Measurements from ENCODE around the gene ITGAX. TPM values are rescaled to one million over a fixed set of nuclear protein-coding genes. Genes with fewer than 3 reads are reported as not detected.
"Not testable (repeated sequence)": the region's sequence is repeated elsewhere in the genome, so short reads cannot be mapped to it uniquely, and the experiment has no call there.

ITGAX gene
- polyA plus RNA-seq, 10 donors, result 0.23 to 1.8 (median 0.89) TPM

DNA sequence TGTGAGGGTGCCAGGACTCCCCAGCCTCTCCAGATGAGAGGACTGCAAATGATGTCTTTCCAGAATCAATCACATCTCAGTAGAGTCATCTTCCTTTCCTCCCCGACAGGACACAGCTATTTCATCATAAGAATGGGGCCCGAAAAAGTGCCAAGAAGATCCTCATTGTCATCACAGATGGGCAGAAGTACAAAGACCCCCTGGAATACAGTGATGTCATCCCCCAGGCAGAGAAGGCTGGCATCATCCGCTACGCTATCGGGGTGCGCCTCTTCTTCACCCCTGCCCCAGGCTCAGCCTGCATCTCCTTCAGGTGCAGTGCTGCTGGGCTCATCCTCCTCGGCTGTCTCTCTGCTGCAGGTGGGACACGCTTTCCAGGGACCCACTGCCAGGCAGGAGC is 52.4 kb downstream of the ITGAX start:
- DNase-seq, result no peak

GRCh38 chr16:31409433-31409832 is 54.5 kb downstream of the ITGAX start:
- no peak for DNase-seq

DNA sequence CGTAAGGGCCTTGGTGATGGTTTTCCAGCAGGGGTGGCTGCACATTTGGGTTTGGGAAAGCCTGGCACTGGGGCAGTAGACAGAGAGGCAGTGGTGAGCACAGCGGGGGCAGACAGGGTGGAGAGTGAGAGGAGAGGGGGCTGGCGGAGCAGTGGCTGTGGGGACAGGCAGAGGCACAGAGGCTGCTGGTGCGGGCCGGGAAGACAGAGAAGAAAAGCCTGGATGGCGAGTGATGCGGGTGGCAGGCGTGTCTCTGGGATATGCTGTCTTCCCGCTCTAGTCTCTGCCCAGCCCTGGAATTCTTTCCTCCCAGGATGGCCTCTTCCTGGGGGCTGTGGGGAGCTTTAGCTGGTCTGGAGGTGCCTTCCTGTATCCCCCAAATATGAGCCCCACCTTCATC is 55.1 kb downstream of the ITGAX start:
- DNase-seq, result no peak

DNA sequence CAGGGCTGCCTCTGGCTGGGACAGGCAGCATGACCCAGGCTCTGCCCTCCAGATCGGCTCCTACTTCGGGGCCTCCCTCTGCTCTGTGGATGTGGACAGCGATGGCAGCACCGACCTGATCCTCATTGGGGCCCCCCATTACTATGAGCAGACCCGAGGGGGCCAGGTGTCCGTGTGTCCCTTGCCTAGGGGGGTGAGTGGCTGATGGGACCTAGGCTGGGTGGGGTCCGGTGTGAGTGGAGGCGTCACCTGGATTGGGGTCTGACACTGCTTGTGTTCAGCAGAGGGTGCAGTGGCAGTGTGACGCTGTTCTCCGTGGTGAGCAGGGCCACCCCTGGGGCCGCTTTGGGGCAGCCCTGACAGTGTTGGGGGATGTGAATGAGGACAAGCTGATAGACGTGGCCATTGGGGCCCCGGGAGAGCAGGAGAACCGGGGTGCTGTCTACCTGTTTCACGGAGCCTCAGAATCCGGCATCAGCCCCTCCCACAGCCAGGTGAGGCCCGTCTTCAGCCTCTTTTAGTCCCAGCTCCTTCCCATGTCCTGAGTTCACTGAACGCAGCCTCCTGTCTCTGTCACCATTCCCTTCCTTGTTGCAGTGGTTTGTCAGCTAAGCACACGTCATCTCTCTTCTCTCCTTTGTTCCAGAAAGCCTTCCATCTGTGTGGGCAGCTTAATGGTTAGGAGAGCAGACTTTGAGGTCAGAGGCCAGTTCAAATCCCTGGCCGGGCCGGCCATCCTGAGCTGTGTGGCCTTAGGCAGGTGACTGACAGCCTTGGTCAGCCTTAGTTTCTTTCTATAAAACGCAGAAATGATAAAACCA is 56.3 kb downstream of the ITGAX start:
- no peak for DNase-seq

GRCh38 chr16:31412750-31413149 is 57.8 kb downstream of the ITGAX start:
- DNase-seq, result no peak

GRCh38 chr16:31413381-31413780 is 58.4 kb downstream of the ITGAX start:
- no peak for DNase-seq

GRCh38 chr16:31413943-31414342 is 59.0 kb downstream of the ITGAX start:
- DNase-seq, result no peak

DNA sequence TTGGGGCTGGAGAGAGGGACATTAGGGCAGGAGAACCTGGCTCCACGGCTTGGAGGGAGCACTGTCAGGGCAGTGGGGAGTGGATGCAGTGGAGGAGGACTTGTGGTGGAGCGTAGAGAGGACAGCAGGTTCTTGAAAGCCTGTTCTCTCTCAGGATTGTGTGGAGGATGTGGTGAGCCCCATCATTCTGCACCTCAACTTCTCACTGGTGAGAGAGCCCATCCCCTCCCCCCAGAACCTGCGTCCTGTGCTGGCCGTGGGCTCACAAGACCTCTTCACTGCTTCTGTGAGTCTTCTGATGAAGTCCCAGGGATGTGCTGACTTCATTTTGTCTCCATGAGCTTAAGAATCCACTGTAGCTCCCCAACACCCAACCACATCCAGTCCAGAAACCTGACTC is 59.7 kb downstream of the ITGAX start:
- no peak for DNase-seq

- DNase-seq, result no peak
These were observed 61.4 kb downstream of the ITGAX start for GRCh38 chr16:31416371-31416770.

DNA sequence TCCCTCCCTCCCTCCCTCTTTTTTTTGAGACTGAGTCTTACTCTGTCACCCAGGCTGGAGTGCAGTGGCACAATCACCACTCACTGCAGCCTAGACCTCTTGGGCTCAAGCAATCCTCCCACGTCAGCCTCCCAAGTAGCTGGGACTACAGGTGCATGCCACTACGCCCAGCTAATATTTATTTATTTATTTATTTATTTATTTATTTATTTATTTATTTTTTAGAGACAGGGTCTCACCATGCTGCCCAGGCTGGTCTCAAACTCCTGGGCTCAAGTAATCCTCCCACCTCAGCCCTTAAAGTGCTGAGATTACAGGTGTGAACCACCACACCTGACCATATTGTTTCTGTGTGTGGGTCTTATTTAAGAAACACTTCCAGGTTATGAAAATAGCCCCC is 62.1 kb downstream of the ITGAX start:
- not testable (repeated sequence) for DNase-seq

- DNase-seq, result no peak
These were observed 62.9 kb downstream of the ITGAX start for GRCh38 chr16:31417916-31418315.

GRCh38 chr16:31420037-31420436 is 65.1 kb downstream of the ITGAX start:
- no peak for DNase-seq

DNA sequence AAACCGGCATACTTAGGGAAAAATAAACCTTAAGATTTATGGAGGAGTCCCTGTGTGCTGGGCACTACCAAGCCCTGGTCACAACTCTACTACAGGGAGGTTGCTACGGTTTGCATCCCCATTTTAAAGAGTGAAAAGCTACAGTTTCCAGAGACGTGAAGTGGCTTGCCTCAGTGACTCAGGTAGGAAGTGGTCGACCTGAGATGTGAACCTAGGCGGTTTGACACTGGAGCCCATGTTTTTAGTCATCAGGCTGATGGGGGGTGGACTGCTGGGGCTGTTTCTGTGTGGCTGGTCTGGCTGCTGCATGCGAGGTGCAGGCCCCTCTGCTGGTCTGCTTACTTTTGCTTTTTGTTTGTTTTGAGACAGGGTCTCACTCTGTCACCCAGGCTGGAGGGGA is 66.6 kb downstream of the ITGAX start:
- no peak for DNase-seq

DNA sequence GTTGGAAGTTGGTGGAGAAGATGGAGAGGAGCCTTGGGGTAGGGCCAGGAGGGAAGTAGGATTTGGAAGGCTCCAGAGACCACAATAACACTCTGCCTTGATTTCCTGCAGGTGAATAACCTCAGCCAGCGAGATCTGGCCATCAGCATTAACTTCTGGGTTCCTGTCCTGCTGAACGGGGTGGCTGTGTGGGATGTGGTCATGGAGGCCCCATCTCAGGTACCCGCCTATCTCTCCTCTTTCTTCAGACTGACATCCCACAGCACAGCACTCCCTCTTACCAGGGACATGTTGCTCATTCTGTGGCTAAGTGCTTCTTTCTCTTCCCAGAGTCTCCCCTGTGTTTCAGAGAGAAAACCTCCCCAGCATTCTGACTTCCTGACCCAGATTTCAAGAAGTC is 68.3 kb downstream of the ITGAX start:
- no peak for DNase-seq

DNA sequence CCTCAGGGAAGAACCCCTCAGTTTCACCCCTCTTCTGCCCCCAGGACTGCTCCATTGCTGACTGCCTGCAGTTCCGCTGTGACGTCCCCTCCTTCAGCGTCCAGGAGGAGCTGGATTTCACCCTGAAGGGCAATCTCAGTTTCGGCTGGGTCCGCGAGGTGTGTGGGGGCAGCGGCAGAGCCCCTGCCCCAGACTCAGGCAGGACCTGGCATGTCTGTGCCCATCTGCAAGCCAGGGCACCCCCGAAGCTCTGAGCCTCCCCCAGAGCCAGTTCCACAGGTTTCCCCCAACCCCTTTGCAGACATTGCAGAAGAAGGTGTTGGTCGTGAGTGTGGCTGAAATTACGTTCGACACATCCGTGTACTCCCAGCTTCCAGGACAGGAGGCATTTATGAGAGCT is 68.8 kb downstream of the ITGAX start:
- no peak for DNase-seq

DNA sequence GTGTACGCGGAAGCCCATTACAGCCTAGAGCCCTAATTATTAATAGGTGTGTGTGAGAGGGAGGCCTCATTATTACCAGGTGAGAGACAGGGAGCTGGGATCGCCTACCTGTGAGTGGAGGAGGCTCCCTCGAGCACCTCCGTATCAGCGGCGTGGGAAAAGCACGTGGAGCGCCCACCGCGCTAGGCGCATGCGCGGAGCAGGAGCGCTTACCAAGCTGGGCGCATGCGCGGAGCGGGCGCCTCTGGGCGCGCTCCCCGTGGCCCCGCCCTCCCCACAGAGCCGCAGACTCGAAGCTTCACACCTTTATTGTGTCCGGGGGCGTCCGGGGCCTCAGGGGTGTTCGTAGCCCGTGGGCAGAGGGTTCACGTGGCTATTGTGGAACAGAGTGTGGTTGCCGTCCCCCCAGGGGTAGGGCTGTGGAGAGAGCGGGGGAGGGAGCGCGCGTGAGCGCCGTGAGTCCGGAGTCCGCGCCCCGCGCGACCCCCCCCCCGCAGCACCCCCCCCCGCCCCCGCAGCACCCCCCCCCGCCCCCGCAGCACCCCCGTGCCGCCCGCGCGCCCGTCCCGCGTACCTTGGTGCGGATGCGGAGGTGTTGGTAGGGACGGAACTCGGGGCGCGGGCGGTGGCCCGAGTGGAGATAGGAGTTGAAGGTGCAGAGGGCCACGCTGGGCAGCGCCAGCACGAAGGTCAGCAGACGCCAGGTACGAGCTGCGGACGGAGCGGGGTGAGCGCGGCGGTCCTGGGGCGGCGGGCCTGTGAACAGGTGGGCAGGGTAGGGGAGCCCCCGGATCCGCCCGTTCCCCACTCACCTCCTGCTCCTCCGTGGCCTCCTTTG is 72.7 kb downstream of the ITGAX start:
- DNase-seq, result peak; percentile 54 to 85 (median 78)

- peak; percentile 36 to 58 (median 45) for DNase-seq
These were observed 73.3 kb downstream of the ITGAX start, which contains the start of gene COX6A2 for GRCh38 chr16:31428279-31428597. Gene COX6A2, minus strand, starts transcription at chr16:31428360. Its CDS starts 35 bp downstream, at chr16:31428325.

- DNase-seq, result no peak
These were observed 73.8 kb downstream of the ITGAX start for GRCh38 chr16:31428638-31429247.

DNA sequence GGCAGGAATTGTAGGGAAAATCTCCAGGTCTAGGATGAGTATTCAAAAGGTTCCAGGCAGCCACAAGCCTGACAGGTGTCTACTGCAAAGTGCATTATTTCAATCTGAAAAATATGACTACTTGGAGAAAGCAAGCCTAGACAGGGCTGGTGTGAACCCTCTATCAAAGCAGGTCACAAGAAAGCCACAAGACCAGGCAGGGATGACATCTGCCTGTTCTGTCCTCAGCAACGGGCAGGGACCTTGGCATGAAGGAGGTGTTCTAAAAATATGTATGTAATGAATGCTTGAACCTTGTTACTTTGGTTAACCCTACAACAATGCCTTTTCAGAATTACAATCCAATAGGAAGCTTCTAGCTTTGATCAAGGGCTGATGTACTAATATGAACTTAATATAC is 74.3 kb downstream of the ITGAX start:
- DNase-seq, result no peak

GRCh38 chr16:31429796-31430195 is 74.8 kb downstream of the ITGAX start:
- DNase-seq, result no peak

- no peak for DNase-seq
These were observed 75.5 kb downstream of the ITGAX start for GRCh38 chr16:31430380-31431052.

All from muscle of back (tissue), 11 donors.